GM12874 (cell line): ENCODE results near the gene MXRA7.

ENCODE experiments used
- CTCF ChIP-seq: IDR thresholded peaks from 2 replicates; pipeline ENCODE4 v1.5.1; 2011; ENCODE audit warnings: low read depth, mild to moderate bottlenecking, control low read depth, low read length, moderate library complexity; ENCODE audit not compliant: insufficient read depth

The MXRA7 gene

GRCh38 chr17:76657505-76658241, 53.1 kb downstream of the MXRA7 start:
- no peak for TF ChIP-seq CTCF

- TF ChIP-seq CTCF: no peak
These were observed 56.4 kb downstream of the MXRA7 start for GRCh38 chr17:76654408-76654807.

GRCh38 chr17:76650504-76650903, 60.3 kb downstream of the MXRA7 start:
- no peak for TF ChIP-seq CTCF

GRCh38 chr17:76646712-76647111, 64.1 kb downstream of the MXRA7 start:
- no peak for TF ChIP-seq CTCF

GRCh38 chr17:76645481-76645880, 65.3 kb downstream of the MXRA7 start:
- no peak for TF ChIP-seq CTCF

GRCh38 chr17:76644995-76645394, 65.8 kb downstream of the MXRA7 start:
- TF ChIP-seq CTCF: no peak

- no peak for TF ChIP-seq CTCF
These were observed 67.1 kb downstream of the MXRA7 start, which contains the start of gene ST6GALNAC1 for GRCh38 chr17:76643553-76644148. ST6GALNAC1 (minus strand) TSS chr17:76643757; CDS start chr17:76643638, 119 bp downstream.
